ENCODE measurements around the gene AGRP.

Gene AGRP

GRCh38 chr16:67529582-67530012 is 46.2 kb upstream of the AGRP start:
- Histone ChIP-seq H3K27me3 (ENCODE audit: control insufficient read depth, low read length) (peaks cover 9% of the 10 kb centered on the region), H3F3A (ENCODE audit: control insufficient read depth, insufficient read depth) (peaks cover 15% of the 10 kb centered on the region), H4K20me1 (ENCODE audit: control insufficient read depth, insufficient read depth, low read depth, low read length) (0 out of 2 replicates have a peak, but pooled peaks cover 4% of the 10 kb centered on the region), H3K9me3 (ENCODE audit: control insufficient read depth, insufficient read depth, low read length) (no peaks in the 10 kb centered on the region), H3K27ac (ENCODE audit: low read depth, low read length) (peak overlapping the region; percentile 89), H3K4me2 (ENCODE audit: low read length) (peak overlapping the region; percentile 98), H3K36me3 (ENCODE audit: control insufficient read depth, low read length) (no peaks in the 10 kb centered on the region), H3K79me2 (ENCODE audit: control insufficient read depth, low read length) (peaks cover 8% of the 10 kb centered on the region), H3K9me2 (replicated peaks; ENCODE audit: control insufficient read depth, low read length) (no peaks in the 10 kb centered on the region), H3K4me3 (ENCODE audit: low read length) (peak overlapping the region; percentile 85), H3K4me1 (ENCODE audit: control insufficient read depth, low read length) (peaks cover 59% of the 10 kb centered on the region)
- TF ChIP-seq EZH2phosphoT487 (IDR thresholded peaks at IDR 0.05; ENCODE audit: borderline replicate concordance, low read length) (0 out of 2 replicates have a peak, but pooled peaks have one; percentile 25), CTCF (IDR thresholded peaks at IDR 0.05; ENCODE audit: low read depth, low read length, poor library complexity, severe bottlenecking) (no peak)

GRCh38 chr16:67528870-67529581 is 45.7 kb upstream of the AGRP start:
- Histone ChIP-seq H3K27ac (ENCODE audit: low read depth, low read length) (peak overlapping the region; percentile 89; the same call in 1 of the 2 replicates), H3K9me2 (replicated peaks; ENCODE audit: control insufficient read depth, low read length) (no peaks in the 10 kb centered on the region), H3K4me1 (ENCODE audit: control insufficient read depth, low read length) (peaks cover 53% of the 10 kb centered on the region), H3K36me3 (ENCODE audit: control insufficient read depth, low read length) (no peaks in the 10 kb centered on the region), H3K79me2 (ENCODE audit: control insufficient read depth, low read length) (peaks cover 8% of the 10 kb centered on the region), H3F3A (ENCODE audit: control insufficient read depth, insufficient read depth) (peaks cover 12% of the 10 kb centered on the region), H3K4me2 (ENCODE audit: low read length) (peak overlapping the region; percentile 98), H3K9me3 (ENCODE audit: control insufficient read depth, insufficient read depth, low read length) (no peaks in the 10 kb centered on the region), H3K27me3 (ENCODE audit: control insufficient read depth, low read length) (peaks cover 9% of the 10 kb centered on the region), H4K20me1 (ENCODE audit: control insufficient read depth, insufficient read depth, low read depth, low read length) (0 out of 2 replicates have a peak, but pooled peaks cover 4% of the 10 kb centered on the region), H3K4me3 (ENCODE audit: low read length) (peak overlapping the region; percentile 85)
- TF ChIP-seq CTCF (IDR thresholded peaks at IDR 0.05; ENCODE audit: low read depth, low read length, poor library complexity, severe bottlenecking) = no peak
- TF ChIP-seq EZH2phosphoT487 (IDR thresholded peaks at IDR 0.05; ENCODE audit: borderline replicate concordance, low read length) = no peak

GRCh38 chr16:67528222-67528869 is 45.0 kb upstream of the AGRP start, which contains the start of gene RIPOR1:
TSS of gene RIPOR1 (plus strand) at chr16:67528829. CDS start at chr16:67538447, 9,618 bp downstream.
- TF ChIP-seq EZH2phosphoT487 (IDR thresholded peaks at IDR 0.05; ENCODE audit: borderline replicate concordance, low read length) = no peak
- TF ChIP-seq CTCF (IDR thresholded peaks at IDR 0.05; ENCODE audit: low read depth, low read length, poor library complexity, severe bottlenecking) = no peak
- H3K36me3 ChIP-seq (ENCODE audit: control insufficient read depth, low read length) = no peaks in the 10 kb centered on the region
- H3K27me3 ChIP-seq (ENCODE audit: control insufficient read depth, low read length) = peaks cover 9% of the 10 kb centered on the region
- peak within 1 kb of the TSS; percentile 85 for H3K4me3 ChIP-seq (ENCODE audit: low read length)
- no peaks in the 10 kb centered on the region for H3K9me3 ChIP-seq (ENCODE audit: control insufficient read depth, insufficient read depth, low read length)
- peak within 1 kb of the TSS; percentile 98 for H3K4me2 ChIP-seq (ENCODE audit: low read length)
- H3K79me2 ChIP-seq (ENCODE audit: control insufficient read depth, low read length) = peaks cover 8% of the 10 kb centered on the region
- no peaks in the 10 kb centered on the region for H3K9me2 ChIP-seq (replicated peaks; ENCODE audit: control insufficient read depth, low read length)
- H3K27ac ChIP-seq (ENCODE audit: low read depth, low read length) = peak within 1 kb of the TSS; percentile 89
- 0 out of 2 replicates have a peak, but pooled peaks cover 4% of the 10 kb centered on the region for H4K20me1 ChIP-seq (ENCODE audit: control insufficient read depth, insufficient read depth, low read depth, low read length)
- peaks cover 12% of the 10 kb centered on the region for H3F3A ChIP-seq (ENCODE audit: control insufficient read depth, insufficient read depth)
- peaks cover 51% of the 10 kb centered on the region for H3K4me1 ChIP-seq (ENCODE audit: control insufficient read depth, low read length)

Data from DOHH2 (cell line).